Stimulated activated naive CD8-positive, alpha-beta T cell treated with anti-CD3 and anti-CD28 coated beads, Interleukin-15, amount 100 ng/mL, for 72 hours (primary cell): ENCODE measurements around the gene LMTK2.

Source experiments
- ATAC-seq: fragments of 150-1000 bp; cut with Tn5 transposase; 2 replicates; pipeline ENCODE4 v1.10.0; 2021; ENCODE audit warnings: mild to moderate bottlenecking, moderate library complexity
- DNase-seq, 2 donors: peaks; one replicate each; pipeline ENCODE4 v3.0.0; 2021 to 2022
- H3K27ac Mint-ChIP-seq, 2 donors: one replicate each; pipeline ENCODE4 v1.8.0; 2022; ENCODE audit warnings: mild to moderate bottlenecking in 2 of 2, mixed read lengths in 2 of 2, moderate library complexity in 2 of 2
- H3K27me3 Mint-ChIP-seq: one replicate; pipeline ENCODE4 v1.8.0; 2022; ENCODE audit warnings: mixed read lengths
- H3K4me1 Mint-ChIP-seq: one replicate; pipeline ENCODE4 v1.8.0; 2022; ENCODE audit warnings: mild to moderate bottlenecking, mixed read lengths
- H3K4me3 Mint-ChIP-seq, 2 donors: one replicate each; pipeline ENCODE4 v1.8.0; 2022; ENCODE audit warnings: mild to moderate bottlenecking in 2 of 2, mixed read lengths in 2 of 2, moderate library complexity in 1 of 2
- H3K9me3 Mint-ChIP-seq, 2 donors: one replicate each; pipeline ENCODE4 v1.8.0; 2022; ENCODE audit warnings: mixed read lengths in 2 of 2

LMTK2 gene

GRCh38 chr7:98194672-98195457 is 88.2 kb downstream of the LMTK2 start:
- Mint-ChIP-seq H3K4me3 (no peak overlapping the region), H3K9me3 (peaks cover 0 to 8% of the 10 kb centered on the region in 2 donors), H3K27me3 (no peaks in the 10 kb centered on the region), H3K4me1 (peaks cover 6% of the 10 kb centered on the region), H3K27ac (no peak overlapping the region)
- DNase-seq (no peak), ATAC-seq (no peak)

GRCh38 chr7:98196706-98197605 is 90.3 kb downstream of the LMTK2 start:
- Mint-ChIP-seq H3K27me3 (no peaks in the 10 kb centered on the region), H3K9me3 (peaks cover 0 to 8% of the 10 kb centered on the region in 2 donors), H3K4me1 (peaks cover 27% of the 10 kb centered on the region), H3K27ac (no peak overlapping the region), H3K4me3 (no peak overlapping the region)
- DNase-seq (no peak), ATAC-seq (no peak)

- Mint-ChIP-seq H3K27ac (no peak overlapping the region), H3K9me3 (peaks cover 0 to 8% of the 10 kb centered on the region in 2 donors), H3K4me3 (no peak overlapping the region), H3K4me1 (peaks cover 49% of the 10 kb centered on the region), H3K27me3 (no peaks in the 10 kb centered on the region)
- DNase-seq = no peak
- no peak for ATAC-seq
These were observed 92.5 kb downstream of the LMTK2 start for GRCh38 chr7:98199131-98199530.

DNA sequence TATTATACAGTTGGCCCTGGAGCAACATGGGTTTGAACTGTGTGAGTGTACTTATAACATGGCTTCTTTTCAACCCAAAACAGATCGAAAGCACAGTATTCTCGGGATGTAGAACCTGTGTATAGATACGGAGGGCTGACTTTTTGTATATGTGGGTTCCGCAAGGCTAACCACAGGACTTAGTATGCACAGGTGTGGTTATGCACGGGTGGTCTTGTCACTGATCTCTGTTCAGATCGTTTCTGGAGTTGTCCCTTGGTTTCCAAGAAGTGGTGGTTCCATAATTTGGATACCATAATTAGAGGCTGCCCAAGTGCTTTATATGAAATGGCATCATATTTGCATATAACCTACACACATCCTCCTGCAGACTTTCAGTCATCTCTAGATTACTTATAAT is 93.7 kb downstream of the LMTK2 start:
- DNase-seq (peak; percentile 17 to 50), ATAC-seq (peak; percentile 67)
- no peak overlapping the region for H3K27ac Mint-ChIP-seq
- peak overlapping the region; percentile 58 to 70 for H3K4me3 Mint-ChIP-seq
- peaks cover 0 to 8% of the 10 kb centered on the region in 2 donors for H3K9me3 Mint-ChIP-seq
- no peaks in the 10 kb centered on the region for H3K27me3 Mint-ChIP-seq
- peaks cover 61% of the 10 kb centered on the region for H3K4me1 Mint-ChIP-seq

GRCh38 chr7:98202367-98203195 is 95.9 kb downstream of the LMTK2 start:
- DNase-seq (peak; percentile 72 to 84), ATAC-seq (peak; percentile 88)
- Mint-ChIP-seq H3K27ac (peak overlapping the region; percentile 96), H3K9me3 (peaks cover 0 to 8% of the 10 kb centered on the region in 2 donors), H3K27me3 (no peaks in the 10 kb centered on the region), H3K4me3 (peak overlapping the region; percentile 89 to 90), H3K4me1 (peaks cover 69% of the 10 kb centered on the region)

- ATAC-seq = peak; percentile 45
- peak overlapping the region in 1 of 2 donors; percentile 96 for H3K27ac Mint-ChIP-seq
- H3K9me3 Mint-ChIP-seq = peaks cover 0 to 8% of the 10 kb centered on the region in 2 donors
- peaks cover 69% of the 10 kb centered on the region for H3K4me1 Mint-ChIP-seq
- DNase-seq = peak; percentile 27 to 54
- no peaks in the 10 kb centered on the region for H3K27me3 Mint-ChIP-seq
- peak overlapping the region; percentile 89 to 90 for H3K4me3 Mint-ChIP-seq
These were observed 96.8 kb downstream of the LMTK2 start for GRCh38 chr7:98203261-98203963.

DNA sequence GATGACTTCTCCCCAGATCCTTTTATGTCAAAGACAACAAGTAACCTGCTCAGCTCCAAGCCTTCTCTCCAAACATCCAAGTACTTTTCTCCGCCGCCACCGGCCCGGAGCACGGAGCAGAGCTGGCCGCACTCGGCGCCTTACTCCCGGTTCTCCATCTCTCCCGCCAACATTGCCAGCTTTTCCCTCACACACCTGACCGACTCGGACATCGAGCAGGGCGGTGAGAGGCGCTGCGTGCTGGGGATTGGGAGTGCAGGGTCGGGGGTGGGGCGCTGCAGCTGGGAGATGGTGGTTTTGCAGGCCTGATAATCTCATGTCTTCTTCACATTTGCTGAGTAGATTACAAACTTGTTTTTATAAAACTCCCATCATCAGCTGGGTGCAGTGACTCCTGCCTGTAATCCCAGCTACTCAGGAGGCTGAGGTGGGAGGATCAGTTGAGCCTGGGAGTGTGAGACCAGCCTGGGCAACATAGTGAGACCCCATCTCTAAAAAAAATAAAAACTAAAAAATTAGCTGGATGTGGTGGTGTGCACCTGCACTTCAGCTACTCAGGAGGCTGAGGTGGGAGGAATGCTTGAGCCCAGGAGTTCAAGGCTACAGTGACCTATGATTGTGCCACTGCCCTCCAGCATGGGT is 97.4 kb downstream of the LMTK2 start:
- H3K9me3 Mint-ChIP-seq = peaks cover 0 to 4% of the 10 kb centered on the region in 2 donors
- no peaks in the 10 kb centered on the region for H3K27me3 Mint-ChIP-seq
- peak overlapping the region; percentile 89 to 90 for H3K4me3 Mint-ChIP-seq
- DNase-seq = no peak
- H3K4me1 Mint-ChIP-seq = peaks cover 69% of the 10 kb centered on the region
- no peak for ATAC-seq
- peak overlapping the region in 1 of 2 donors; percentile 10 for H3K27ac Mint-ChIP-seq

DNA sequence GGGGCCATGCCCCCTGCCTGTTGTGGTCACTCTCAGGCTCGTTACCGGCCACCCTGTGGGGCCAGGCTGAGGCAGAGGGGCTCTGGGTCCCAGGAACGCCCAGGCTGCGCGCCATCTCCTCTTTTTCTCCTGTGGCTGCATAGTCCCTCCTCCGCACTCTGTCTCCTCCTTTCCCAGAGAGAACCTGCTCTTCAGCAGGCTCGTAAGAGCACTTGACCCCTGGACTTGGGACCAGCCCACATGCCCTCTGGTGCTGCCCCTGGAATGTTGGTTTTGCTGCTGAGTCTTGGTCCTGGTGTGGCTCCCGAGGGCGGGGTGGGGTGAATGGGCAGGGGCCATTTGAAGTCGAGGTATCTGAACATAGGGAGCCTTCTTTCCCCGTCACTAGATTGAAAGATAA is 98.0 kb downstream of the LMTK2 start:
- peak overlapping the region; percentile 23 to 49 for H3K4me3 Mint-ChIP-seq
- H3K4me1 Mint-ChIP-seq = peaks cover 65% of the 10 kb centered on the region
- H3K27me3 Mint-ChIP-seq = no peaks in the 10 kb centered on the region
- H3K9me3 Mint-ChIP-seq = no peaks in the 10 kb centered on the region
- DNase-seq = no peak
- no peak for ATAC-seq
- peak overlapping the region in 1 of 2 donors; percentile 59 for H3K27ac Mint-ChIP-seq

DNA sequence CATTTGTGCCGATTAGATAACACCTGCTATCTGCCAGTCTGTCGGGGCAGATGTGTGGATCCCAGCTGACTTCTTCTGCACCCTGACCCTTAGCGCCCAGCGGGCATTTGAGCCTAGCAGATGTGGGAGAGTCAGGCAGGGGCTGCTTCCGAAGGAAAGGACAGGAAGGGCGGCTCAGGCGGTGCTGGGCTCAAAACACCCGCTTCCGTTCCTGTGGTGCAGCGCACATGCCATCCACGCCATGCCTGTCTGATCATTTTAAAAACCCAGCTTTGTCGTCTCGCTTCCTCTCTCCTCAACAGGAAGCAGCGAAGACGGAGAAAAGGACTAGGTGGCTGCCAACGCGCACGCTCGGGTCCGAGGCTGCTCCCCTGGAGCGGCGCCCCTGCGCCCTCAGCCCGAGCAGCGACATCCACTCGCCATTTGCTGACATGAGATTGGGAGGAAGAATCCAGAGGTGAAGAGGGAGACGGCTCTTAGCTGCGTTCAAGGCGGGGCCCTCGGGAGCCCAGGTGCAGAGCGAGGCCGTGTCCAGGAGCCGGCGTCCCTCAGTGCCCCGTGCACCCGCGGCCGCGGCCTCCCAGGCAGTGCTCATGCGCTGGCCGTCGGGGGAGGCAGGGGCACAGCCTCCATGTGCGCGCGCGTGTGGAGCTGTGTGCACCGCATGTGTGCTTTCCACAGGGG is 98.6 kb downstream of the LMTK2 start:
- no peak for DNase-seq
- Mint-ChIP-seq H3K4me1 (peaks cover 65% of the 10 kb centered on the region), H3K27ac (no peak overlapping the region), H3K9me3 (no peaks in the 10 kb centered on the region), H3K4me3 (no peak overlapping the region), H3K27me3 (no peaks in the 10 kb centered on the region)
- ATAC-seq = no peak

DNA sequence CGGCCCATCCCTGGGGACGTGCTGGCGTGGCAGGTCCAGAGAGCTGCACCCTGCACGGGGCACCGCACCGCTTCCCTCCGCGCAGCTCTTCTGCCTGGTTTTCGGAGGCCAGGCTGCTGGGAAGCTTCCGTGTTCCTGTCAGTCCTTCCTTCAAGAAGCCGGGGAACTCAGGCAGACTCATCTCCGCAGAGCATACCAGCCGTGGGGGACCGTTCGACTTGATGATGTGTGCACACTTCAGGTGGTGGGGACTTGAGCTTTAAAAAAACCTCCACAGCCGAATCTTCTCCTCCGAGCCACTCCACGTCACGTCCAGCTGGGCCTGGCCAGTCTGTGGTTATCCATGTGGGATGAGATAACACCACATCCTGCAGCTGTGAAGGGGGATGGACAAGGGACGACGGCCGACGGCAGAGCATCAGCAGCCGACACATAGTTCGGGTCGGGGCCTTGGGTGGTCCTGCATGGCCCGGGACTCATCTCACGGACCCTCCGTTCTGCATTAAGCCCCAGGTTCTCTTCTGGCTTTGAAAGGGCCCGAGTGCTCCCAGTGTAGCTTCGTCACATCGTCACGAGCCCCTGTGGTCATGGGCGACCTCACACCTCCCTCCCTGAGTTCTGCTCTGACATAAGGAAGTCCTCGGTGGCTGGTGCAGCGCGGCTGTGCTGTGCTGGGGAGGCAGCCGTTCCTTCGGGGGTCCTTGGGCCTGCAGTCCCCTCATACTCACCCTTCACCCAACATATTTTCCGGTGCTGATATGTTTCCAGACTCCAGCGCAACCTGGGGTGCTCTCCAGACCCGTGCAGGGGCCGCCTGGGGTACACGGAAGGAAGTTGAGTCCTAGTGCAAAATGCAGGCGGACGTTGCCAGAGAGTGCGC is 100.0 kb downstream of the LMTK2 start:
- Mint-ChIP-seq H3K4me3 (no peak overlapping the region), H3K9me3 (no peaks in the 10 kb centered on the region), H3K27ac (peak overlapping the region in 1 of 2 donors; percentile 27), H3K4me1 (peaks cover 53% of the 10 kb centered on the region), H3K27me3 (no peaks in the 10 kb centered on the region)
- DNase-seq (no peak), ATAC-seq (no peak)

GRCh38 chr7:98209166-98209920 is 102.7 kb downstream of the LMTK2 start:
- H3K27me3 Mint-ChIP-seq = no peaks in the 10 kb centered on the region
- H3K4me3 Mint-ChIP-seq = peak overlapping the region in 1 of 2 donors; percentile 56
- no peak for DNase-seq
- peaks cover 42% of the 10 kb centered on the region for H3K4me1 Mint-ChIP-seq
- no peaks in the 10 kb centered on the region for H3K9me3 Mint-ChIP-seq
- no peak for ATAC-seq
- H3K27ac Mint-ChIP-seq = peak overlapping the region in 1 of 2 donors; percentile 48

DNA sequence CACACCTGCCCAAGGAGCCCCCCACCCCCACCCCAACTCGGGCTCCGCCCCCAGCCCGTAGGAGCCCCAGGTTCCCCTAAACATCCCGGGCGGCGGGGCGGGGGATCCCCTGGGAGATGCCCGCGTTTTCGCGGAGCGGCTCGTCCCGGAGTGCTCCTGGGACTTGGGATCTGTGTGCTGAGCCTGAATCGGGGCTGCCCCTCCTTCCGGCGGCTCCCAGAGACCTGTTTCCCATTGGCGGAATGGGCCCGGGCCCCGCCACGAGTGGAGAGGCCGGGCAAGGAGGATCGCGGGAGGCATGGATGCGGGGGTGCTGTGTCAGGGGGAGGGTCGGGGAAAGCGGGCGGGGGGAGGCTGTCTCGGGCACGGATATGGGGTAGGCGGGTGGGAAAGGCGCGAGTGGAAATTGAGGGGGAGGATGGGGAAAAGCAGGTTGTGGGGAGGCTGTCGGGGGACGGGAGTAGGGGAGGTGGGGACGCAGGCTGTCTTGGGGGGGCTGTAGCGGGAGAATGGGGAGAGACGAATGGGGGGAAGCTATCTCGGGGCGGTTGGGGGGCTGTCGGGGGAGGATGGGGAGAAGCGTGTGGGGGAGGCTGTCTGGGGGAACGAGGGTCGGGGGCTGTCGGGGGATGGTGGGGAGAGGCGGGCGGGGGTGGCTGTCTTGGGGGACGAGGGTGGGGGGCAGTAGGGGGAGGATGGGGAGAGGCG is 104.0 kb downstream of the LMTK2 start:
- H3K4me3 Mint-ChIP-seq = peak overlapping the region in 1 of 2 donors; percentile 56
- H3K4me1 Mint-ChIP-seq = peaks cover 29% of the 10 kb centered on the region
- ATAC-seq = no peak
- H3K27me3 Mint-ChIP-seq = no peaks in the 10 kb centered on the region
- no peaks in the 10 kb centered on the region for H3K9me3 Mint-ChIP-seq
- no peak overlapping the region for H3K27ac Mint-ChIP-seq
- no peak for DNase-seq
